ENCODE measurements around the gene SIVA1.

- TF ChIP-seq CTCF (IDR thresholded peaks at IDR 0.05; ENCODE audit: insufficient read depth, low read length, poor library complexity, severe bottlenecking), result no peak
- no peak for TF ChIP-seq EZH2phosphoT487 (conservative IDR thresholded peaks at IDR 0.05; ENCODE audit: low read length)
Observed at GRCh38 chr14:104735830-104736642, 16.9 kb upstream of the SIVA1 start.

All from SU-DHL-6 (cell line).